Measurements from ENCODE around the gene MAP1B. TPM values are rescaled to one million over a fixed set of nuclear protein-coding genes. Genes with fewer than 3 reads are reported as not detected.

The MAP1B gene
- polyA plus RNA-seq, result 0.10 TPM

DNA sequence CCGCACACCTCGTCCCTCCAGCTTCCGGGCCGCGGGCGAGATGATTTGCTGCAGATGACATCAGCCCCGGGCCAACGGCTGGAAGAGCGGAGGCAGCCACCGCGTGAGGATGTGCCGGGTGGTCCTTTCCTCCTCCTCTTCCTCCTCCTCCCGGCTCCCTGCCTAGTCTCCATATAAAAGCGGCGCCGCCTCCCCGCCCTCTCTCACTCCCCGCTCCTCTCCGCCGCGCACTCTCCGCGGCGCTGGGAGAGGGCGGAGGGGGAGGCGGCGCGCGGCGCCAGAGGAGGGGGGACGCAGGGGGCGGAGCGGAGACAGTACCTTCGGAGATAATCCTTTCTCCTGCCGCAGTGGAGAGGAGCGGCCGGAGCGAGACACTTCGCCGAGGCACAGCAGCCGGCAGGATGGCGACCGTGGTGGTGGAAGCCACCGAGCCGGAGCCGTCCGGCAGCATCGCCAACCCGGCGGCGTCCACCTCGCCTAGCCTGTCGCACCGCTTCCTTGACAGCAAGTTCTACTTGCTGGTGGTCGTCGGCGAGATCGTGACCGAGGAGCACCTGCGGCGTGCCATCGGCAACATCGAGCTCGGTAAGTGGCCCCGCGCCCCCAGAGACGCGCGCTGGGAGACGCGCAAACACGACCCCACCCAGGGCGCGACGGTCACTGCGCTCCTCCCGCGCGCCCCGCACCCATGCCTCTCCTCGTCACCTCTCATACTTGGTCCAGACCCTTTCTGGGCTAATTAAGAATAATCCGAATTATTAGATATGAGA lies at the start of gene MAP1B:
TSS of gene MAP1B (plus strand) at position 345 of the 770 bp plus-strand sequence. CDS start at position 402, 57 bp downstream.
- H3K27ac Mint-ChIP-seq, result no peak within 1 kb of the TSS
- peaks cover 0 to 4% (median 0%) of the 10 kb centered on the region in 3 donors for H3K9me3 Mint-ChIP-seq
- H3K4me3 Mint-ChIP-seq, result peak within 1 kb of the TSS; percentile 43 to 89 (median 66)
- H3K36me3 Mint-ChIP-seq, result no peaks in the 10 kb centered on the region
- peaks cover 30% of the 10 kb centered on the region for H3K27me3 Mint-ChIP-seq
- peaks cover 0 to 8% (median 8%) of the 10 kb centered on the region in 3 donors for H3K4me1 Mint-ChIP-seq

DNA sequence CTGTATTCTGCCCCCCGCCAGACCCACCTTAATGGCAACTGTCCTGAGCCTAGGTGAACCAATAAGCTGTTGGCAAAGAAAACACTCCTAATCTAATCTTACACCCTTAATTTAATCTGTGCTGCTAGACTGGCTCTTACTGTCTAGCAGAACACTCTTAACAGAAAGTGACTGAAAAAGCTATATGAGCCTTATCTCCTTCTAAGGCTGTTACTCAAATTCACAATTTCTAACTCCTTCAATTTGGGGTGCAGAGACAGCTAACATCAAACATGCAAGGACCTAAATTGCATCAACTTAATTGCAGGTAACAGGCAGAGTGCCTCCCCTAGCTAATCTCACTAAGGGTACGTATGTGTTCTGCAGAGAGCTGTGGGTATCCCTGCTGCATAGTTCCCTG lies 49.5 kb upstream of the MAP1B start:
- Mint-ChIP-seq H3K27me3 (no peaks in the 10 kb centered on the region), H3K4me3 (no peak overlapping the region), H3K4me1 (no peaks in the 10 kb centered on the region), H3K36me3 (no peaks in the 10 kb centered on the region), H3K27ac (no peak overlapping the region), H3K9me3 (no peaks in the 10 kb centered on the region)

- H3K36me3 Mint-ChIP-seq, result no peaks in the 10 kb centered on the region
- H3K4me1 Mint-ChIP-seq, result no peaks in the 10 kb centered on the region
- H3K9me3 Mint-ChIP-seq, result no peaks in the 10 kb centered on the region
- no peak overlapping the region for H3K27ac Mint-ChIP-seq
- no peak overlapping the region for H3K4me3 Mint-ChIP-seq
- no peaks in the 10 kb centered on the region for H3K27me3 Mint-ChIP-seq
These were observed 44.0 kb upstream of the MAP1B start for GRCh38 chr5:72063219-72063819.

DNA sequence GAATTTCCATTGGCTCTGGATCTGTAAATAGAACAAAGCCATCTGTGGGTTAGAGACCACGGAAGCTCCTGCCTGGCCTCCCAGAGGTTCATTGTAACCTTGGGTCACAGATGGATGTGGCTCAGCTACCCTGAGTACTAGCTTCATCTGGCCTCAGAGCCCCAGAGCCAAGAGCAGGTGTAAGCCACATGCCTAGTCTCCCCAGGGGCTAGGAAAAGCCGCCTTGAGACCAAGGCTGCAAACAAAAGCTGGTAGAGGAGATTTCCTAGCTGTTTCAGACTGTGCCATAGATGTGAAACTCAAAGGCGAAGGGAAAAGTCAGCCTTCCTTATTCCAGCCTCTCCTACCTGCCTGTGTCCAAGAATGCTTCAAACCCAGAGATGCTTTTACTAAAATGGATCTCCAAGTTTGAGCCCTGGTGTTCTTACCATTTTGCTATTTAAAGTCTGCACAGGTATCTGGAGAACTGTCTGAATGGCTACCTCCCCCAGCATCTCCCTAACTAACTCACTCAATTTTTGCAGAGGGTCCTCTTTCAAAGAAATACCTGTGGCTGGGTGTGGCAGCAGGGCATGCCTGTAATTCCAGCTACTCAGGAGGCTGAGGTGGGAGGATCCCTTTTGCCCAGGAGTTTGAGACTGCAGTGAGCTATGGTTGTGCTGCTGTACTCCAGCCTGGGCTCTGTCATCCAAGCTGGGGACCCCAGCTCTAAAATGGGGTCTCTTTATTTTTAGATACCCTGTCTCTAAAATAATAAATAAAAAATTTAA lies 42.3 kb upstream of the MAP1B start:
- Mint-ChIP-seq H3K27me3 (no peaks in the 10 kb centered on the region), H3K4me1 (no peaks in the 10 kb centered on the region), H3K4me3 (no peak overlapping the region), H3K27ac (no peak overlapping the region), H3K9me3 (no peaks in the 10 kb centered on the region), H3K36me3 (no peaks in the 10 kb centered on the region)

DNA sequence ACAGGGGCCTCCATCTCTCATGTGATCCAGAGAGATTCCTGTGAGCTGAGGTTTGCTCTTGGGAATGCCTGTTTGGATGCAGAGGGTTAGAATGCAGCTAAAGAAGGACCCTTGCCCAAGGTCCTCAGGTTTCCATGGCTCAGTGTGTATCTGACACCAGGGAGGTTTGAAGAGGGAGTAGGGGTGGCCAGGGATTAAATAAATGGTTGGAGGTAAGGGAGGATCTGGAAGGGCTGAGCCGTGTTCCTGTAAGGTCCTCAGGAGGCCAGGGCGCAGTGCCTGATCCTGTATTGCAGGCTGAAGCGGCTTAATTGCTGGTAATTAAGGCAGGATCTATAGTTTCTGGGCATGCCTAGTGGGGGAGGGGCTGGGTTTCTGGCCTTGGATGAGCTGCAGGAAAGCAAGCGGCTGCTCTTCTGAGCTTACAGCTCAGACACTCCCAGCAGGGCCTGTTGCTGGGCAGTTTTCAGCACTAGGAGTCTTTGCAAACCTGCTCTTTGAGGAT lies 41.5 kb upstream of the MAP1B start:
- Mint-ChIP-seq H3K4me3 (no peak overlapping the region), H3K27me3 (no peaks in the 10 kb centered on the region), H3K4me1 (no peaks in the 10 kb centered on the region), H3K9me3 (no peaks in the 10 kb centered on the region), H3K27ac (no peak overlapping the region), H3K36me3 (no peaks in the 10 kb centered on the region)

DNA sequence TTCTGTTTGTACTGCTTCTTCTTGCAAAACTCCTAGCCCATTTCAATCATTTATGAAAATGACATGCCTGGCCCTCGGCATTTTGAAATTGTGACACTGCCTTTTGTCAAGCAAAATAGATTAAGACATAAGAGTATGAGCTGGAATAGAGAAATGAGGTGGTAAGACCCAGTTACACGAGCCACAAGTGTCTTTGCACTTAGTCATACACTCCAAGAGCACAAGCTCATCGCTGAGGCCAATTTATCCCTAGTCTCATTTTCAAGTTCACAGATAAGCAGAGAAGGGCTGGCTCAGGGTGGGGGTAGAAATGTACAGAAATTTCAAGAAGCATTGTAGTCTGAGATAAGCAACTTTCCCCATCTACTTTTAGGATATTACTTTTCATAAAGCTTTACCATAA lies 40.6 kb upstream of the MAP1B start:
- Mint-ChIP-seq H3K27ac (no peak overlapping the region), H3K4me1 (no peaks in the 10 kb centered on the region), H3K27me3 (no peaks in the 10 kb centered on the region), H3K9me3 (no peaks in the 10 kb centered on the region), H3K4me3 (no peak overlapping the region), H3K36me3 (no peaks in the 10 kb centered on the region)

- no peaks in the 10 kb centered on the region for H3K36me3 Mint-ChIP-seq
- peaks cover 3% of the 10 kb centered on the region for H3K27me3 Mint-ChIP-seq
- H3K4me3 Mint-ChIP-seq, result no peak overlapping the region
- H3K4me1 Mint-ChIP-seq, result no peaks in the 10 kb centered on the region
- H3K27ac Mint-ChIP-seq, result no peak overlapping the region
- no peaks in the 10 kb centered on the region for H3K9me3 Mint-ChIP-seq
These were observed 39.4 kb upstream of the MAP1B start for GRCh38 chr5:72067682-72068470.

DNA sequence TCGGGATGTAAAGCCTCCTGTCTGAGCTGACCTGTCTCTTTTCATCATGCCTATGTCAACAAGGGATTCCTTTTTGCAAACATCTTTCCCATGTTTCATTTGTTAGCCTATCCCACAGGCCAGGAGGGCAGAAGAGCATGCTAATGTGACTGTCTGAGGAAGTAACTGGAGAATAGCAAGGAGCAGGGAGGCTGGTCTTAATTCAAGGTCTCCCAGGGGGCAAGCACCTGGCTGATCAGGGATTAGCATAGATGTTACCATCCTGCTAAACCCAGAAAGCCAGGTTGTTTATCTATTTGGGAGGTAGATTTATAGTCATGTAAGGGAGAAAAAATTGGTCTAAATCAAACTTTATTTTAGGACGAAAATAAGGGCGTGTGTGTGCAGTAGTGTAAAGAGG lies 36.7 kb upstream of the MAP1B start:
- H3K9me3 Mint-ChIP-seq, result no peaks in the 10 kb centered on the region
- no peaks in the 10 kb centered on the region for H3K4me1 Mint-ChIP-seq
- H3K27ac Mint-ChIP-seq, result no peak overlapping the region
- H3K27me3 Mint-ChIP-seq, result peaks cover 7% of the 10 kb centered on the region
- H3K36me3 Mint-ChIP-seq, result no peaks in the 10 kb centered on the region
- no peak overlapping the region for H3K4me3 Mint-ChIP-seq

GRCh38 chr5:72071906-72072305 lies 35.4 kb upstream of the MAP1B start:
- H3K27me3 Mint-ChIP-seq, result peaks cover 7% of the 10 kb centered on the region
- H3K36me3 Mint-ChIP-seq, result no peaks in the 10 kb centered on the region
- peak overlapping the region in 1 of 3 donors; percentile 21 for H3K27ac Mint-ChIP-seq
- no peaks in the 10 kb centered on the region for H3K4me1 Mint-ChIP-seq
- H3K9me3 Mint-ChIP-seq, result no peaks in the 10 kb centered on the region
- H3K4me3 Mint-ChIP-seq, result no peak overlapping the region

DNA sequence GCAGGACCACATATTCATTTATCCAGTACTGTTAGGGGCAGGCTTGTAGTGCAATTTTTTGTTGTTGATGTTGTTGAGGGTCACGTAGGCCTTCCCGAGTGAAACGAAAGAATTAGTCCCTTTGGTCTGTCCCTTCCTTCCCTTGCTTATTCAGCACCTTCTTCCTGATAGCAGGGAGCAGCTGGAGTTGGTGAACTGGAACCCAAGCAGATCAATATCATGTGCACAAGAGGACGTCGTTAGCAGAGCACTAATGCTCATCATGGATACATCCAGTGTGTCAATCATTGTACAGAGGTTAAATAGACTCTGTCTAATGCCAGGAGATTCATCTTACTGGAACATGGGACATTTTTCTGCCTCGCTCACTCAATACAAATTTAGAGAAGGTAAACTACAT lies 33.0 kb upstream of the MAP1B start:
- Mint-ChIP-seq H3K27ac (no peak overlapping the region), H3K4me1 (no peaks in the 10 kb centered on the region), H3K27me3 (peaks cover 13% of the 10 kb centered on the region), H3K36me3 (no peaks in the 10 kb centered on the region), H3K9me3 (no peaks in the 10 kb centered on the region), H3K4me3 (no peak overlapping the region)

GRCh38 chr5:72075461-72075860 lies 31.8 kb upstream of the MAP1B start:
- peaks cover 14% of the 10 kb centered on the region for H3K27me3 Mint-ChIP-seq
- H3K36me3 Mint-ChIP-seq, result no peaks in the 10 kb centered on the region

DNA sequence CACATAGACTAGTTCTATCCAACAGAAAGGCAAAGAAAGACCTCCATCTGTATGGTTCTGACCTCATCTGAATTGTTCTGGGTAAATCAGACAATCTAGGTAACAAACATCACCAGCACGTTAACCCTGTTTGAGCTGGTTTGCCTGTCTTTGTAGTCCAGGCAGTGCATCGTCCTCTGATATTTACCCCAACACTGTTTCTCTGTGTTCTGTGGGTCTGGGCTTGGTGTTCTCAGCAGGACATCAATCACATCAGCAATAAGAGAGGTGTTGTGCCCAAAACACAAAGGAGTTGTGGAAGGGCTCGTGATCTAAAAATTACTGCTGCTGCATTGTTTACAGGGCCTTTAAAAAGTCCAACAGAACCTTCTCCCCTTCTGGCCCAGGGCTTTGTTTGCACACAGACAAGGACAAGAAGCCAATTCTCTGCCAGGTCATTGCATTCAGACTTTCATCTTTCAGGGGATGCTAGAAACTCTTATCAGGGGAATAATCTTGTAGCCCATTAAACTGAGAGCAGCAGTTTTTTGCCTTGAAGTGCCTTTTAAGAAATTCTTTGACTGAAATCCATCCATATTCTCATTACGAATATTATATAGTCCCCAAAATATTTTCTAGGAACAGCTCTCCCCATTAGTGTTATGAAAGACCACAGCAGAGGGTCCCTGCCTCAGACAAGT lies 30.5 kb upstream of the MAP1B start:
- Mint-ChIP-seq H3K9me3 (no peaks in the 10 kb centered on the region), H3K4me3 (no peak overlapping the region), H3K4me1 (peaks cover 0 to 2% (median 0%) of the 10 kb centered on the region in 3 donors), H3K27ac (no peak overlapping the region), H3K27me3 (peaks cover 14% of the 10 kb centered on the region), H3K36me3 (no peaks in the 10 kb centered on the region)

More at GRCh38 chr5:72075461-72075860, 31.8 kb upstream of the MAP1B start:
- Mint-ChIP-seq H3K27ac (no peak overlapping the region), H3K4me3 (no peak overlapping the region), H3K9me3 (no peaks in the 10 kb centered on the region), H3K4me1 (peaks cover 0 to 2% (median 0%) of the 10 kb centered on the region in 3 donors)

DNA sequence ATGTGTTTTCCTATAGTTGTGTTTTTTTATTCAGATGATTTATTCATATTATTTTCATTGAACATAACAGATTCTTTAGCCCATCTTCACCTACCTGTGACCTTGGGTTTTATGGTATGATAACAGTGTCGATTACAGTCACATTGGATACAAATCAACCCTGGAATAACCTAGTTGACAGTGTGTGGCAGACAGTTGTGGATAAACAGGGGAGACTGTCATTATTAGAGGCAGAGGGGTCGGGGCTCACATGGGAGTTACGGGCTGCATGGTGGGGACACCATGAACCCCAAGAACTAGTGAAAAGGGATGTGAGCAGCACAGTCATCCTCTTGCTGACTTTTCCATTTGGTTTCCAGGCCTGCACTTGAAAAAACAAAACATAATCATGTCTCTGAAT lies 29.9 kb upstream of the MAP1B start:
- Mint-ChIP-seq H3K4me1 (peaks cover 0 to 2% (median 0%) of the 10 kb centered on the region in 3 donors), H3K27me3 (peaks cover 12% of the 10 kb centered on the region), H3K4me3 (no peak overlapping the region), H3K9me3 (no peaks in the 10 kb centered on the region), H3K36me3 (no peaks in the 10 kb centered on the region), H3K27ac (no peak overlapping the region)

- Mint-ChIP-seq H3K4me1 (peaks cover 0 to 2% (median 0%) of the 10 kb centered on the region in 3 donors), H3K36me3 (no peaks in the 10 kb centered on the region), H3K9me3 (peaks cover 0 to 2% (median 0%) of the 10 kb centered on the region in 3 donors), H3K4me3 (no peak overlapping the region), H3K27ac (no peak overlapping the region), H3K27me3 (peaks cover 18% of the 10 kb centered on the region)
These were observed 28.0 kb upstream of the MAP1B start for GRCh38 chr5:72079288-72079687.
